Smooth muscle cell (in vitro differentiated cells): ENCODE data around the gene BMP8A. TPM values are rescaled to one million over a fixed set of nuclear protein-coding genes. Genes with fewer than 3 reads are reported as not detected.
"Not testable (repeated sequence)": the region's sequence is repeated elsewhere in the genome, so short reads cannot be mapped to it uniquely, and the experiment has no call there.

Experiments used
- DNase-seq: peaks from one replicate; lab custom pipeline; 2025; ENCODE audit not compliant: unreplicated experiment; lab: John Stamatoyannopoulos, UW
- H2AFZ ChIP-seq: fragments of 200-600 bp; sonication (generic); 2 replicates; pipeline ENCODE4 v1.6.0; 2016; ENCODE audit warnings: antibody characterized with exemption, low read depth, mild to moderate bottlenecking
- H3F3A ChIP-seq: fragments of 200-600 bp; sonication (generic); 2 replicates; pipeline ENCODE4 v1.6.0; 2017; ENCODE audit warnings: antibody characterized with exemption, low read depth
- H3K27ac ChIP-seq: fragments of 200-600 bp; sonication (generic); 2 replicates; pipeline ENCODE4 v1.5.1; 2016; ENCODE audit warnings: low read depth, mild to moderate bottlenecking
- H3K27me3 ChIP-seq: fragments of 200-600 bp; sonication (generic); 2 replicates; pipeline ENCODE4 v1.6.1; 2016; ENCODE audit warnings: low read depth, mild to moderate bottlenecking
- H3K36me3 ChIP-seq: fragments of 200-600 bp; sonication (generic); 2 replicates; pipeline ENCODE4 v1.5.1; 2016; ENCODE audit warnings: low read depth
- H3K4me1 ChIP-seq: fragments of 200-600 bp; sonication (generic); 2 replicates; pipeline ENCODE4 v1.5.1; 2016; ENCODE audit warnings: low read depth
- H3K4me2 ChIP-seq: fragments of 200-600 bp; sonication (generic); 2 replicates; pipeline ENCODE4 v1.6.0; 2016; ENCODE audit warnings: mild to moderate bottlenecking
- H3K4me3 ChIP-seq: fragments of 200-600 bp; sonication (generic); 2 replicates; pipeline ENCODE4 v1.5.1; 2016; ENCODE audit warnings: mild to moderate bottlenecking
- H3K79me2 ChIP-seq: fragments of 200-600 bp; sonication (generic); 2 replicates; pipeline ENCODE4 v1.6.0; 2016; ENCODE audit warnings: low read depth, mild to moderate bottlenecking
- H3K9ac ChIP-seq: fragments of 200-600 bp; sonication (generic); 2 replicates; pipeline ENCODE4 v1.6.0; 2016; ENCODE audit warnings: low read depth
- H3K9me3 ChIP-seq: fragments of 200-600 bp; sonication (generic); replicated peaks from 2 replicates; pipeline ENCODE4 v1.5.1; 2016; ENCODE audit warnings: low read depth
- H4K20me1 ChIP-seq: fragments of 200-600 bp; sonication (generic); 2 replicates; pipeline ENCODE4 v1.6.0; 2016; ENCODE audit warnings: low read depth
- WGBS: methylation state at CpG from one replicate; pipeline ENCODE4 v1.1.7; 2016; ENCODE audit warnings: low lambda C conversion rate; 5-methylcytosine and 5-hydroxymethylcytosine counted together
- polyA plus RNA-seq: library from polyadenylated mRNA; unstranded; fragments of >200 nt; fragmentation: Nextera tagmentation; extraction: Ambion mirVana; gene quantifications from 2 replicates; pipeline ENCODE4 v1.2.1, GENCODE V29; 2016
- total RNA-seq: library from RNA; depleted of rRNA; stranded (reverse); fragments of >200 nt; gene quantifications from 2 replicates; pipeline ENCODE4 v1.2.3, GENCODE V29; 2014
- TF ChIP-seq, protein P1 (sequence below): fragments of 200-600 bp; sonication (generic); IDR thresholded peaks from 2 replicates; pipeline ENCODE4 v1.5.1; 2017; ENCODE audit warnings: borderline replicate concordance, mild to moderate bottlenecking, antibody characterized with exemption; ENCODE audit not compliant: insufficient read depth, poor library complexity, severe bottlenecking

BMP8A gene
- total and polyA plus RNA-seq, 2 experiments from 2014 or later: 0.10 to 1.4 TPM

- Histone ChIP-seq H4K20me1 (peaks cover 17% of the 10 kb centered on the region), H3K9ac (no peak overlapping the region), H3K4me3 (no peak overlapping the region), H3K4me2 (no peak overlapping the region), H3K79me2 (no peaks in the 10 kb centered on the region), H2AFZ (no peak overlapping the region), H3F3A (no peaks in the 10 kb centered on the region), H3K36me3 (peaks cover 38% of the 10 kb centered on the region), H3K9me3 (no peaks in the 10 kb centered on the region), H3K27me3 (no peaks in the 10 kb centered on the region), H3K4me1 (no peaks in the 10 kb centered on the region), H3K27ac (no peak overlapping the region)
- TF ChIP-seq, protein P1, sequence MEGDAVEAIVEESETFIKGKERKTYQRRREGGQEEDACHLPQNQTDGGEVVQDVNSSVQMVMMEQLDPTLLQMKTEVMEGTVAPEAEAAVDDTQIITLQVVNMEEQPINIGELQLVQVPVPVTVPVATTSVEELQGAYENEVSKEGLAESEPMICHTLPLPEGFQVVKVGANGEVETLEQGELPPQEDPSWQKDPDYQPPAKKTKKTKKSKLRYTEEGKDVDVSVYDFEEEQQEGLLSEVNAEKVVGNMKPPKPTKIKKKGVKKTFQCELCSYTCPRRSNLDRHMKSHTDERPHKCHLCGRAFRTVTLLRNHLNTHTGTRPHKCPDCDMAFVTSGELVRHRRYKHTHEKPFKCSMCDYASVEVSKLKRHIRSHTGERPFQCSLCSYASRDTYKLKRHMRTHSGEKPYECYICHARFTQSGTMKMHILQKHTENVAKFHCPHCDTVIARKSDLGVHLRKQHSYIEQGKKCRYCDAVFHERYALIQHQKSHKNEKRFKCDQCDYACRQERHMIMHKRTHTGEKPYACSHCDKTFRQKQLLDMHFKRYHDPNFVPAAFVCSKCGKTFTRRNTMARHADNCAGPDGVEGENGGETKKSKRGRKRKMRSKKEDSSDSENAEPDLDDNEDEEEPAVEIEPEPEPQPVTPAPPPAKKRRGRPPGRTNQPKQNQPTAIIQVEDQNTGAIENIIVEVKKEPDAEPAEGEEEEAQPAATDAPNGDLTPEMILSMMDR: no peak
- WGBS: 97% methylated on average over 3 of the region's 3 CpGs
- DNase-seq: no peak
Measured at GRCh38 chr1:39466413-39467107, 24.9 kb upstream of the BMP8A start.

- not testable (repeated sequence) for H3K79me2 ChIP-seq, H3K4me3 ChIP-seq, H3K27me3 ChIP-seq, DNase-seq, H3F3A ChIP-seq, H2AFZ ChIP-seq, H3K9ac ChIP-seq, H3K4me2 ChIP-seq, H3K27ac ChIP-seq, H3K4me1 ChIP-seq, H3K9me3 ChIP-seq
- Histone ChIP-seq H3K36me3 (peaks cover 38% of the 10 kb centered on the region), H4K20me1 (peaks cover 12% of the 10 kb centered on the region)
- WGBS: 85% methylated on average over 16 of the region's 16 CpGs
Measured at GRCh38 chr1:39467108-39467720, 24.2 kb upstream of the BMP8A start.

- WGBS: 98% methylated on average over 3 of the region's 3 CpGs
- H3K4me2 ChIP-seq: no peak overlapping the region
Measured at GRCh38 chr1:39469150-39469549, 22.3 kb upstream of the BMP8A start.

DNA sequence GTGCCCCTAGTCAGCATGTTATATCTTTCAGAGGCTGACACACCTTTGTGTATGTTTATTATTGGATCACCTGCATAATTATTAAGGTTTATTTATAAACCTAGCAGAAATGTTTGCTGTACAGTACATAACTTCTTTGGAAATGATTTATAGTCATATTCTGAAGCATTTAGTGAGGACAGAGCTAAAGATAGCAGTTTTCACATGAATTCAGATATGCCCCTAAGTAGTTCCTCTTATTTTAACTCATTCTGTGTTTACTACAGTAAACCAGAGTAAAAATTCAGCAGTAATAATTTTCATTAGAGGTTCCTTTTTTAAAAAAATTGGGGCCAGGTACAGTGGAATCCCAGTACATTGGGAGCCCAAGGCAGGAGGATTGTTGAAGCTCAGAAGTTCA lies 21.4 kb upstream of the BMP8A start:
- Histone ChIP-seq H2AFZ (no peak overlapping the region), H4K20me1 (peaks cover 14% of the 10 kb centered on the region), H3K9me3 (no peaks in the 10 kb centered on the region), H3K27ac (no peak overlapping the region), H3K36me3 (peaks cover 47% of the 10 kb centered on the region), H3K9ac (no peak overlapping the region), H3K4me1 (no peaks in the 10 kb centered on the region), H3K4me2 (no peak overlapping the region), H3F3A (no peaks in the 10 kb centered on the region), H3K4me3 (no peak overlapping the region), H3K27me3 (no peaks in the 10 kb centered on the region), H3K79me2 (no peaks in the 10 kb centered on the region)
- no peak for DNase-seq
- TF ChIP-seq, protein P1: no peak

More at GRCh38 chr1:39469150-39469549, 22.3 kb upstream of the BMP8A start:
- Histone ChIP-seq H3K4me1 (no peaks in the 10 kb centered on the region), H3K9me3 (no peaks in the 10 kb centered on the region), H3K4me3 (no peak overlapping the region), H3K9ac (no peak overlapping the region), H4K20me1 (peaks cover 14% of the 10 kb centered on the region), H3K36me3 (peaks cover 47% of the 10 kb centered on the region), H3K27me3 (no peaks in the 10 kb centered on the region), H2AFZ (no peak overlapping the region), H3K79me2 (no peaks in the 10 kb centered on the region), H3K27ac (no peak overlapping the region), H3F3A (no peaks in the 10 kb centered on the region)
- TF ChIP-seq, protein P1: no peak
- no peak for DNase-seq
